Measurements from ENCODE around the gene SLC2A13. TPM values are rescaled to one million over a fixed set of nuclear protein-coding genes. Genes with fewer than 3 reads are reported as not detected.

Gene SLC2A13
- polyA plus RNA-seq, 1 experiment, result 3.1 TPM

DNA sequence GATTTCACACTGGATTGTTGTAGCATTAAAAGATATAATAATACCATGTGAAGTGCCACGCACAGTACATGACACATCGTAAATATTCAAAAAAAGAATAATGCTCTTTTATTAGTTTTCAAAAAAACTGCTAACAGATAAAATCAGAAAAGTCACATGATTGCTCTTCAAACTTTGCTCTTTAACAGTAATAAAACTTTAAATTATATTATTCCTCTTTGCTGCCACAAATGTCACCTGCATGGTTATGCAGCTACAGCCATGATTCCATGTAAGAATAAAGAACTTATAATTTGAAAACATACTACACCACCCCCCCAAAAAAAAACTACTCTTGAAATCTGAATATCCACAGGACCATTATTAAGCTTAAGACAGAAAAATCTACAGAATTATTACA lies 90.0 kb downstream of the SLC2A13 start:
- ChIA-PET POLR2A (no interaction called here), CTCF (interaction anchor here (1.2 to 1.3 kb wide), 2 partner anchors 25 to 91 kb away, joined by 4 to 6 read pairs; no protein-coding TSS in a partner anchor)
- DNase-seq (ENCODE audit: low read depth, low spot score), result no peak
- H3K27ac ChIP-seq (ENCODE audit: low read depth, low read length), result no peak overlapping the region
- no peaks in the 10 kb centered on the region for H3K9me3 ChIP-seq (ENCODE audit: control insufficient read depth, insufficient read depth, low read length)
- no peak for TF ChIP-seq CTCF (IDR thresholded peaks at IDR 0.05; ENCODE audit: low read depth, low read length)
- H3K4me3 ChIP-seq (ENCODE audit: low read depth, low read length), result no peak overlapping the region
- H3K27me3 ChIP-seq (ENCODE audit: control insufficient read depth, insufficient read depth, low read length), result no peaks in the 10 kb centered on the region

- H3K27me3 ChIP-seq (ENCODE audit: control insufficient read depth, insufficient read depth, low read length), result no peaks in the 10 kb centered on the region
- TF ChIP-seq CTCF (IDR thresholded peaks at IDR 0.05; ENCODE audit: low read depth, low read length), result no peak
- ChIA-PET POLR2A (no interaction called here), CTCF (interaction anchor here (1.2 kb wide), 1 partner anchor 24 kb away, joined by 4 read pairs; no protein-coding TSS in a partner anchor)
- no peak overlapping the region for H3K27ac ChIP-seq (ENCODE audit: low read depth, low read length)
- DNase-seq (ENCODE audit: low read depth, low spot score), result no peak
- no peaks in the 10 kb centered on the region for H3K9me3 ChIP-seq (ENCODE audit: control insufficient read depth, insufficient read depth, low read length)
- no peak overlapping the region for H3K4me3 ChIP-seq (ENCODE audit: low read depth, low read length)
These were observed 90.5 kb downstream of the SLC2A13 start for GRCh38 chr12:40015345-40015744.

- no peaks in the 10 kb centered on the region for H3K27me3 ChIP-seq (ENCODE audit: control insufficient read depth, insufficient read depth, low read length)
- ChIA-PET CTCF (interaction anchor here (1.2 to 6.4 kb wide), 3 partner anchors 11 to 92 kb away, joined by 4 to 102 read pairs (median 6); partner anchors contain the start of gene SLC2A13), POLR2A (no interaction called here)
- DNase-seq (ENCODE audit: low read depth, low spot score), result no peak
- H3K4me3 ChIP-seq (ENCODE audit: low read depth, low read length), result no peak overlapping the region
- no peak for TF ChIP-seq CTCF (IDR thresholded peaks at IDR 0.05; ENCODE audit: low read depth, low read length)
- no peak overlapping the region for H3K27ac ChIP-seq (ENCODE audit: low read depth, low read length)
- H3K9me3 ChIP-seq (ENCODE audit: control insufficient read depth, insufficient read depth, low read length), result no peaks in the 10 kb centered on the region
These were observed 92.0 kb downstream of the SLC2A13 start for GRCh38 chr12:40013847-40014246.

GRCh38 chr12:40013292-40013691 lies 92.6 kb downstream of the SLC2A13 start:
- no peak overlapping the region for H3K27ac ChIP-seq (ENCODE audit: low read depth, low read length)
- TF ChIP-seq CTCF (IDR thresholded peaks at IDR 0.05; ENCODE audit: low read depth, low read length), result no peak
- DNase-seq (ENCODE audit: low read depth, low spot score), result no peak
- CTCF ChIA-PET, result interaction anchor here (1.2 to 6.4 kb wide), 4 partner anchors 10 to 93 kb away, joined by 3 to 102 read pairs (median 5); partner anchors contain the start of gene SLC2A13
- POLR2A ChIA-PET, result no interaction called here
- no peaks in the 10 kb centered on the region for H3K9me3 ChIP-seq (ENCODE audit: control insufficient read depth, insufficient read depth, low read length)
- no peak overlapping the region for H3K4me3 ChIP-seq (ENCODE audit: low read depth, low read length)
- no peaks in the 10 kb centered on the region for H3K27me3 ChIP-seq (ENCODE audit: control insufficient read depth, insufficient read depth, low read length)

DNA sequence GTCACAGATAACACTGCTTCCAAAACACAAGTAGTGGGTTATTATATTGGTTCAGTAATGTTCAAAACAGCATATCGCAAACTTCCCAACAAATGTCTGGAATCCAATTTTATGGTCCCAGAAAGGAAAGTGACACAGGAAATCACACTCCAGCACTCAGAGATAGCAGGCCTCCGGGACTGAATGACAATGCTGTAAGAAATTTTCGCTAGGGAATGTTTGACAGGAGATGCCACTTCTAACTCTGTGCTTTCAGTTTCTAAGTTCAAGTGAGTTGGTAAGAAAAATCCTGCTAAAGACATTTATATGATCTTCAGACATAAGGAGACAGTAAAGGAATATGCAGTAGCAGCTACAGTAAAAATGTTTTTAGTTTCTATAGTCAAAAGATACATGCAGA lies 93.2 kb downstream of the SLC2A13 start:
- TF ChIP-seq CTCF (IDR thresholded peaks at IDR 0.05; ENCODE audit: low read depth, low read length), result no peak
- no peak for DNase-seq (ENCODE audit: low read depth, low spot score)
- CTCF ChIA-PET, result interaction anchor here (0.7 to 6.4 kb wide), 7 partner anchors 10 to 105 kb away, joined by 3 to 102 read pairs (median 6); partner anchors contain the start of gene SLC2A13
- Histone ChIP-seq H3K9me3 (ENCODE audit: control insufficient read depth, insufficient read depth, low read length) (no peaks in the 10 kb centered on the region), H3K27ac (ENCODE audit: low read depth, low read length) (no peak overlapping the region), H3K4me3 (ENCODE audit: low read depth, low read length) (no peak overlapping the region), H3K27me3 (ENCODE audit: control insufficient read depth, insufficient read depth, low read length) (no peaks in the 10 kb centered on the region)
- POLR2A ChIA-PET, result no interaction called here

Measured in AG04450 (cell line).